Measurements from ENCODE around the gene BMI1. TPM values are rescaled to one million over a fixed set of nuclear protein-coding genes. Genes with fewer than 3 reads are reported as not detected.

BMI1 gene
- total RNA-seq, 1 experiment from 2014 or later: 3.4 TPM

DNA sequence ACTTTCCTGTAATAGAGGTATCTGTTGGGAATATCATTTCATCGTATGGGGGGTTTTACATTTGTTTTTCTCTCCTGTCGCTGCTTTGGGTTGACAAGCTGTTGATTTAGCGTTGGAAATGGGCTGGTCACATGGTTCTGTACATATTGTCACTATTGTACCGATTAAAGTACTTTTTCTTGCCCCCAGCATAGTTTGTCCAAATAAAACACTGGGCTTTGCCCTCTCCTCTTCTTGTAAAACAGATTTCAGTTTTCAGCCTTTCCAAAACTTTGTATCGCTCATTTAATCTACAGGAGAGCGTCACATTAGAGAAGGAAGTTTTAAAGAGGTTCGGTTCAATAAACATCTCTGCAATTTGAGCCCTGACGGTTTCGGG lies 4.0 kb downstream of the BMI1 start:
- Mint-ChIP-seq H3K36me3 (no peaks in the 10 kb centered on the region), H3K9me3 (no peaks in the 10 kb centered on the region), H3K4me1 (peaks cover 45% of the 10 kb centered on the region), H3K27ac (no peak overlapping the region), H3K27me3 (ENCODE audit: low read depth) (peaks cover 85% of the 10 kb centered on the region), H3K4me3 (peak overlapping the region; percentile 78)
- ChIA-PET POLR2A (no interaction called here), CTCF (no interaction called here)
- no peak for ATAC-seq
- DNase-seq (ENCODE audit: low spot score): no peak
- TF ChIP-seq ZNF532 (CRISPR knock-in tag; IDR thresholded peaks at IDR 0.05; ENCODE audit: borderline replicate concordance): no peak
- no peak for TF ChIP-seq E2F5 (CRISPR knock-in tag; IDR thresholded peaks at IDR 0.05)
- TF ChIP-seq JUN (CRISPR knock-in tag; IDR thresholded peaks at IDR 0.05): no peak
- TF ChIP-seq CREM (CRISPR knock-in tag; IDR thresholded peaks at IDR 0.05): no peak
- TF ChIP-seq RELA (CRISPR knock-in tag; IDR thresholded peaks at IDR 0.05; ENCODE audit: borderline replicate concordance): no peak

DNA sequence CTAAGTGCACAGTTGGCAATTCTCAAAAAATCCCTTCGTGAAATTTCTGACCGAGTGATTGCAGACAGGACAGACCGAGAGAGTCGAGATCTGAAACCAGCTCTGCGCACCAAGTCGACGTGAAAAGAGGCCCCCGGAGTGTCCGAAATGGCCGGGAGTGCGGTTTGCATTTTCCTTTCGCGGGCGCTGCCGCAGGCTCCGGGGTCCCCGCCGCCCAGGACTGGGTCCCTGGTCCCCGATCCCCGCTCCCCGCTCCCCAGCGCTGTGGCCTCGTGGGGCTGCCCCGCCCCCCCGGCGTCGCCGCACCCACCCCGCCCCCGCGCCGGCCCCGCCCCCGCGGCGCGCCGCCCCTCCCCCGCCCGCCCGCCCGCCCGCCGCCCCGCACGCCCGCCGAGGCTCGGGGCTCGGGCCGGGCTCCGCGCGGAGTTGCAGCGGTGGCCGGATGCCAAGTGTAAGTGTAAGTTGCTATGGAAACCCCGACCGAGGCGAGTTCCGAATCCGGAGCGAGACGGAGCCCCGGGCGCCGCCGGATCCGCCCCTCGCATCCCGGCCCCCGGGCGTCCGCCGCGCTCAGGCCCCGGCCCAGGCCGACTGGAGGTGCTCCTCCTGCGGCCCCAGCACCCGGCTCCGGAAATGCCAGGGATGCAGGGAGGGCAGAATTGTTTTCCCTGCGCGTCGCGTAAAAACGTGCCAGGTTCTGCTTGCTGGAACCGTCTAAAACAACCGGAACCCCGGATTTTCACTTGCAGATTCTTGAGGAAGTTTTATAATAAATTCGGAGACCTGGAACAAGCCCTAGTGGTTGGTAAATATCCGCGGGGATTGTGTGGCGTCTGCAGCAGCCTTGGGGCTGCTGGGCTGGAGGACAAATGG lies 4.6 kb downstream of the BMI1 start:
- peaks cover 41% of the 10 kb centered on the region for H3K4me1 Mint-ChIP-seq
- no peak overlapping the region for H3K27ac Mint-ChIP-seq
- CTCF ChIA-PET: no interaction called here
- H3K4me3 Mint-ChIP-seq: peak overlapping the region; percentile 78
- POLR2A ChIA-PET: no interaction called here
- TF ChIP-seq TEAD1 (CRISPR knock-in tag; IDR thresholded peaks at IDR 0.05) (peak; percentile 42; the same call in 1 of the 2 replicates), ZNF263 (CRISPR knock-in tag; IDR thresholded peaks at IDR 0.05; ENCODE audit: low read depth) (peak; percentile 45; the same call in 1 of the 2 replicates), RORB (CRISPR knock-in tag; IDR thresholded peaks at IDR 0.05) (no peak)
- TF ChIP-seq, protein P1, sequence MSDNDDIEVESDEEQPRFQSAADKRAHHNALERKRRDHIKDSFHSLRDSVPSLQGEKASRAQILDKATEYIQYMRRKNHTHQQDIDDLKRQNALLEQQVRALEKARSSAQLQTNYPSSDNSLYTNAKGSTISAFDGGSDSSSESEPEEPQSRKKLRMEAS (CRISPR knock-in tag; IDR thresholded peaks at IDR 0.05): 0 out of 2 replicates have a peak, but pooled peaks have one; percentile 43
- peaks cover 87% of the 10 kb centered on the region for H3K27me3 Mint-ChIP-seq (ENCODE audit: low read depth)
- DNase-seq (ENCODE audit: low spot score): peak; percentile 87
- no peaks in the 10 kb centered on the region for H3K36me3 Mint-ChIP-seq
- peak; percentile 78 for ATAC-seq
- no peaks in the 10 kb centered on the region for H3K9me3 Mint-ChIP-seq

- CTCF ChIA-PET: no interaction called here
- Mint-ChIP-seq H3K27ac (no peak overlapping the region), H3K4me1 (peaks cover 41% of the 10 kb centered on the region), H3K27me3 (ENCODE audit: low read depth) (peaks cover 92% of the 10 kb centered on the region), H3K9me3 (no peaks in the 10 kb centered on the region), H3K36me3 (no peaks in the 10 kb centered on the region), H3K4me3 (peak overlapping the region; percentile 71)
- DNase-seq (ENCODE audit: low spot score): no peak
- POLR2A ChIA-PET: no interaction called here
- ATAC-seq: peak; percentile 33
- TF ChIP-seq SMAD3 (CRISPR knock-in tag; IDR thresholded peaks at IDR 0.05; ENCODE audit: borderline replicate concordance): no peak
- TF ChIP-seq FOXP4 (CRISPR knock-in tag; IDR thresholded peaks at IDR 0.05): no peak
- no peak for TF ChIP-seq SOX15 (CRISPR knock-in tag; IDR thresholded peaks at IDR 0.05)
- TF ChIP-seq, protein P2, sequence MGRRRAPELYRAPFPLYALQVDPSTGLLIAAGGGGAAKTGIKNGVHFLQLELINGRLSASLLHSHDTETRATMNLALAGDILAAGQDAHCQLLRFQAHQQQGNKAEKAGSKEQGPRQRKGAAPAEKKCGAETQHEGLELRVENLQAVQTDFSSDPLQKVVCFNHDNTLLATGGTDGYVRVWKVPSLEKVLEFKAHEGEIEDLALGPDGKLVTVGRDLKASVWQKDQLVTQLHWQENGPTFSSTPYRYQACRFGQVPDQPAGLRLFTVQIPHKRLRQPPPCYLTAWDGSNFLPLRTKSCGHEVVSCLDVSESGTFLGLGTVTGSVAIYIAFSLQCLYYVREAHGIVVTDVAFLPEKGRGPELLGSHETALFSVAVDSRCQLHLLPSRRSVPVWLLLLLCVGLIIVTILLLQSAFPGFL (CRISPR knock-in tag; IDR thresholded peaks at IDR 0.05; ENCODE audit: borderline replicate concordance): no peak
- TF ChIP-seq E2F4 (CRISPR knock-in tag; IDR thresholded peaks at IDR 0.05; ENCODE audit: borderline replicate concordance, low read depth): no peak
- TF ChIP-seq, protein P3, sequence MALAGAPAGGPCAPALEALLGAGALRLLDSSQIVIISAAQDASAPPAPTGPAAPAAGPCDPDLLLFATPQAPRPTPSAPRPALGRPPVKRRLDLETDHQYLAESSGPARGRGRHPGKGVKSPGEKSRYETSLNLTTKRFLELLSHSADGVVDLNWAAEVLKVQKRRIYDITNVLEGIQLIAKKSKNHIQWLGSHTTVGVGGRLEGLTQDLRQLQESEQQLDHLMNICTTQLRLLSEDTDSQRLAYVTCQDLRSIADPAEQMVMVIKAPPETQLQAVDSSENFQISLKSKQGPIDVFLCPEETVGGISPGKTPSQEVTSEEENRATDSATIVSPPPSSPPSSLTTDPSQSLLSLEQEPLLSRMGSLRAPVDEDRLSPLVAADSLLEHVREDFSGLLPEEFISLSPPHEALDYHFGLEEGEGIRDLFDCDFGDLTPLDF (CRISPR knock-in tag; IDR thresholded peaks at IDR 0.05): no peak
These were observed 5.3 kb downstream of the BMI1 start for GRCh38 chr10:22326145-22326702.
